Motor neuron (in vitro differentiated cells): ENCODE results near the gene PARP14. TPM values are rescaled to one million over a fixed set of nuclear protein-coding genes. Genes with fewer than 3 reads are reported as not detected.

Experiments
- ATAC-seq, 8 experiments: fragments of 200-7000 bp; cut with Tn5 transposase; replicated peaks in 6 of 8; 2 replicates each; pipeline ENCODE4 v1.8.0; 2021; ENCODE audit warnings: mild to moderate bottlenecking in 8 of 8, moderate library complexity in 8 of 8
- H3K27ac ChIP-seq, 2 donors: fragments of 250-450 bp; sonication (Bioruptor Pico); 2 replicates each; pipeline ENCODE4 v1.9.0; 2021; ENCODE audit warnings: antibody characterized with exemption in 2 of 2, mild to moderate bottlenecking in 2 of 2, moderate library complexity in 1 of 2
- H3K4me1 ChIP-seq, 2 donors: fragments of 250-450 bp; sonication (Bioruptor Pico); replicated peaks in 1 of 2; 2 replicates each; pipeline ENCODE4 v1.6.1; 2021; ENCODE audit warnings: antibody characterized with exemption in 2 of 2, mild to moderate bottlenecking in 2 of 2, moderate library complexity in 1 of 2
- H3K4me3 ChIP-seq, 5 donors: fragments of 250-450 bp; sonication (Bioruptor Pico); 2 replicates each; pipeline ENCODE4 v1.9.0; 2021; ENCODE audit warnings: antibody characterized with exemption in 5 of 5, mild to moderate bottlenecking in 5 of 5, moderate library complexity in 4 of 5
- WGBS, 10 experiments: fragments of 450-650 bp; shearing (Covaris generic); methylation state at CpG; one replicate each; pipeline ENCODE4 v1.0.0; 2022; 5-methylcytosine and 5-hydroxymethylcytosine counted together
- in situ Hi-C, 9 experiments: fragments of 400-800 bp; cut with MboI; loops; one replicate each; pipeline ENCODE4 v1.15.0; 2021; ENCODE audit warnings: low sequenced_read_pairs in 9 of 9, low pct_unique_long_range_greater_than_20kb in 2 of 9; ENCODE audit not compliant: unreplicated experiment in 9 of 9
- total RNA-seq, 8 experiments: library from RNA; unstranded; fragments of 300-600 nt; gene quantifications; 2 replicates each; pipeline versions ENCODE4 v1.2.3 to v1.2.4, GENCODE V29; 2022

PARP14 gene
- total RNA-seq, 8 experiments from 2014 or later = 0.49 to 75.3 (median 18.3) TPM

- Histone ChIP-seq H3K4me1 (no peaks in the 10 kb centered on the region), H3K27ac (no peak overlapping the region), H3K4me3 (no peak overlapping the region)
- 29 to 100% (median 90%) methylated on average over 1 to 5 of the region's 5 CpGs for WGBS, 10 experiments
- in situ Hi-C loops = no loop called here
- ATAC-seq = peak in 2 of 8 experiments; percentile 24 to 61
These were observed 90.0 kb downstream of the PARP14 start for GRCh38 chr3:122770521-122771202.

- no peak overlapping the region for H3K27ac ChIP-seq
- no peaks in the 10 kb centered on the region for H3K4me1 ChIP-seq
- 88 to 100% (median 100%) methylated on average over 1 of the region's 1 CpG; no CpG with 5 or more reads in 1 of the 10 experiments for WGBS, 10 experiments
- no peak overlapping the region for H3K4me3 ChIP-seq
- in situ Hi-C loops = no loop called here
- no peak for ATAC-seq
These were observed 92.2 kb downstream of the PARP14 start for GRCh38 chr3:122772827-122773226.

DNA sequence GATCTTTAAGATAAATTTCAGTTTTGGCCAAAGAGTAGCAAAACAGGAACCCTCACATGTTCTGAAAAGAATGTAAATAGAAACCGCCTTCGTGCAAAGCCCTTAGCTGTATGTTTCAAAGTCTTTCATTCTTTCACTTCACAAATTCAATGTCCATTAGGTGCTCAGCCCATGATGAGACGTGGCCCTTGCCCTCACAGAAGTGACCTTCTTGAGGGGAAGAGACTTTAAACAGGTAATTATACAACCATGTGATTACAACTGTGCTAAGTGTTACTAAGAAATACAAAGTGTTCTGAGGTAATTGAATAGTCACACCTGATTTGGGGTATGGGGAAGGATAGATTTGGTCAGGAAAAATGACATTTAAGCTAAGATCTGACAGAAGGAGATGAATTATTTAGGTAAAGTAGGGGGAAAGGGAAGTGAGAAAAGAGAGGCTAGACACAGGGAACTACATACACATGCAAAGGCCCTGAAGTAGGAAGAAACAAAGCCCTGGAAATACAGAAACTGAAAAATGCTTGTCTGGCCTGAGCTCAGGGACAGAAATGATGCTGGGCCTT lies 93.4 kb downstream of the PARP14 start:
- Histone ChIP-seq H3K4me1 (no peaks in the 10 kb centered on the region), H3K4me3 (no peak overlapping the region), H3K27ac (no peak overlapping the region)
- ATAC-seq = no peak
- in situ Hi-C loops = no loop called here
- WGBS, 10 experiments = 71 to 100% (median 89%) methylated on average over 1 to 3 of the region's 3 CpGs; no CpG with 5 or more reads in 4 of the 10 experiments

DNA sequence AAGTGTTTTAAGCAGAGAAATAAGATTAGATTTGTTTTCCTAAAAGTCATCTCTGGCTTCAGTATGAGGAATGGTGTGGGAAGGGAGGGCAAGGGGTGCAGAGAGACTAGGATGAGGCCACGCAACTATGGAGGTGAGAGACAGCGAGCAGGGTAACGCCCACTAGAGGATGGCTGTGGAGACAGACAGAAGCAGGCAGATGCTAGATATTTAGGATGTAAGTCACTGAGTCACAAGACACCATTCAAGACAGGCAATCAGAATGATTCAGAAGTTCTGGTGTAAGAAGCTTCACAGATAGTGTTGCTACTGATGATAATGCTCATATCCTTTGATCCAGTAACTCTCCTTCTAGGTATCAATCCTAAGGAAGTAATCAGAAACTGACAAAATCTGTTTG lies 93.9 kb downstream of the PARP14 start:
- in situ Hi-C loops = no loop called here
- no peak for ATAC-seq
- H3K4me3 ChIP-seq = no peak overlapping the region
- H3K4me1 ChIP-seq = no peaks in the 10 kb centered on the region
- 87 to 100% (median 100%) methylated on average over 2 to 3 of the region's 3 CpGs; no CpG with 5 or more reads in 5 of the 10 experiments for WGBS, 10 experiments
- no peak overlapping the region for H3K27ac ChIP-seq

GRCh38 chr3:122776675-122777468 lies 96.2 kb downstream of the PARP14 start:
- in situ Hi-C loops = no loop called here
- no peak overlapping the region for H3K27ac ChIP-seq
- WGBS, 10 experiments = 32 to 100% (median 81%) methylated on average over 1 to 5 of the region's 5 CpGs; no CpG with 5 or more reads in 1 of the 10 experiments

GRCh38 chr3:122777563-122777962 lies 96.9 kb downstream of the PARP14 start:
- WGBS, 10 experiments = 50 to 100% (median 70%) methylated on average over 1 to 3 of the region's 3 CpGs; no CpG with 5 or more reads in 1 of the 10 experiments
- peak in 1 of 8 experiments; percentile 22 for ATAC-seq
- no peak overlapping the region for H3K27ac ChIP-seq
- no peaks in the 10 kb centered on the region for H3K4me1 ChIP-seq
- in situ Hi-C loops = no loop called here
- H3K4me3 ChIP-seq = no peak overlapping the region

More at GRCh38 chr3:122776675-122777468, 96.2 kb downstream of the PARP14 start:
- H3K4me3 ChIP-seq = no peak overlapping the region
- no peaks in the 10 kb centered on the region for H3K4me1 ChIP-seq
- ATAC-seq = peak in 1 of 8 experiments; percentile 76

Other genes starting within 250 kb of the PARP14 start
- gene KPNA1, start 165.9 kb upstream of the PARP14 start, total RNA-seq = 10 to 100 TPM; 24.1 to 48.9 (median 36.2) TPM
- gene PARP9, start 116.5 kb upstream of the PARP14 start, total RNA-seq = 100 to 1,000 TPM in 1 of 8 experiments, 10 to 100 TPM in 3, 1 to 10 TPM in 2, under 1 TPM in 2; 0.33 to 139 (median 9.8) TPM
- 10 to 100 TPM in 4 of 8 experiments, 1 to 10 TPM in 1, under 1 TPM in 3; 0.11 to 51.3 (median 7.2) TPM for gene DTX3L, start 116.5 kb upstream of the PARP14 start, total RNA-seq
- gene PARP15, start 103.2 kb upstream of the PARP14 start, total RNA-seq = 1 to 10 TPM in 1 of 8 experiments, under 1 TPM in 6, not detected in 1; 0.04 to 2.2 (median 0.28) TPM
- 10 to 100 TPM in 3 of 8 experiments, 1 to 10 TPM in 5; 4.3 to 37.5 (median 7.2) TPM for gene HSPBAP1, start 113.0 kb downstream of the PARP14 start, total RNA-seq
- 10 to 100 TPM in 4 of 8 experiments, 1 to 10 TPM in 4; 5.9 to 20.0 (median 10.3) TPM for gene SLC49A4, start 114.2 kb downstream of the PARP14 start, total RNA-seq